Dendritic cell treated with granulocyte-macrophage colony-stimulating factor and Interleukin-4, amounts not matched to agents 40 ng/mL and 50 ng/mL, for 4 days (primary cell): ENCODE data around the gene TMEM82.

Experiments
- H3K27ac Mint-ChIP-seq: one replicate; pipeline ENCODE4 v1.8.0; 2022; ENCODE audit warnings: mild to moderate bottlenecking, mixed read lengths
- H3K27me3 Mint-ChIP-seq: one replicate; pipeline ENCODE4 v1.8.0; 2022; ENCODE audit warnings: mild to moderate bottlenecking, mixed read lengths
- H3K36me3 Mint-ChIP-seq: one replicate; pipeline ENCODE4 v1.8.0; 2022; ENCODE audit warnings: low read depth, mixed read lengths
- H3K4me1 Mint-ChIP-seq: one replicate; pipeline ENCODE4 v1.8.0; 2022; ENCODE audit warnings: low read depth, mixed read lengths
- H3K4me3 Mint-ChIP-seq: one replicate; pipeline ENCODE4 v1.8.0; 2022; ENCODE audit warnings: mild to moderate bottlenecking, moderate library complexity, mixed read lengths
- H3K9me3 Mint-ChIP-seq: one replicate; pipeline ENCODE4 v1.8.0; 2022; ENCODE audit warnings: mixed read lengths
- intact Hi-C: fragments of 100-400 bp; cut with micrococcal nuclease; formaldehyde crosslinking; loops from one replicate; pipeline ENCODE4 v1.15.0; 2022

TMEM82 gene

GRCh38 chr1:15726508-15726907 lies 15.8 kb upstream of the TMEM82 start:
- peaks cover 100% of the 10 kb centered on the region for H3K36me3 Mint-ChIP-seq
- H3K9me3 Mint-ChIP-seq, result no peaks in the 10 kb centered on the region
- no peak overlapping the region for H3K27ac Mint-ChIP-seq

GRCh38 chr1:15727021-15727420 lies 15.3 kb upstream of the TMEM82 start:
- no peaks in the 10 kb centered on the region for H3K9me3 Mint-ChIP-seq
- no peaks in the 10 kb centered on the region for H3K4me1 Mint-ChIP-seq
- H3K36me3 Mint-ChIP-seq, result peaks cover 100% of the 10 kb centered on the region
- no peak overlapping the region for H3K4me3 Mint-ChIP-seq
- intact Hi-C loops, result no loop called here
- no peak overlapping the region for H3K27ac Mint-ChIP-seq
- no peaks in the 10 kb centered on the region for H3K27me3 Mint-ChIP-seq

More at GRCh38 chr1:15726508-15726907, 15.8 kb upstream of the TMEM82 start:
- intact Hi-C loops, result no loop called here
- H3K27me3 Mint-ChIP-seq, result no peaks in the 10 kb centered on the region
- H3K4me1 Mint-ChIP-seq, result no peaks in the 10 kb centered on the region
- no peak overlapping the region for H3K4me3 Mint-ChIP-seq

GRCh38 chr1:15727424-15727823 lies 14.9 kb upstream of the TMEM82 start:
- intact Hi-C loops, result no loop called here
- peaks cover 100% of the 10 kb centered on the region for H3K36me3 Mint-ChIP-seq
- no peak overlapping the region for H3K4me3 Mint-ChIP-seq
- H3K27ac Mint-ChIP-seq, result no peak overlapping the region
- no peaks in the 10 kb centered on the region for H3K4me1 Mint-ChIP-seq
- H3K9me3 Mint-ChIP-seq, result no peaks in the 10 kb centered on the region
- H3K27me3 Mint-ChIP-seq, result no peaks in the 10 kb centered on the region

- Mint-ChIP-seq H3K27ac (no peak overlapping the region), H3K36me3 (peaks cover 100% of the 10 kb centered on the region), H3K4me3 (no peak overlapping the region), H3K9me3 (no peaks in the 10 kb centered on the region), H3K4me1 (no peaks in the 10 kb centered on the region), H3K27me3 (no peaks in the 10 kb centered on the region)
- intact Hi-C loops, result no loop called here
Observed at GRCh38 chr1:15727866-15728534, 14.3 kb upstream of the TMEM82 start.

GRCh38 chr1:15728937-15729657 lies 13.2 kb upstream of the TMEM82 start:
- H3K9me3 Mint-ChIP-seq, result no peaks in the 10 kb centered on the region
- H3K27ac Mint-ChIP-seq, result no peak overlapping the region
- no peaks in the 10 kb centered on the region for H3K4me1 Mint-ChIP-seq
- H3K4me3 Mint-ChIP-seq, result no peak overlapping the region
- intact Hi-C loops, result no loop called here
- H3K27me3 Mint-ChIP-seq, result no peaks in the 10 kb centered on the region
- peaks cover 100% of the 10 kb centered on the region for H3K36me3 Mint-ChIP-seq

GRCh38 chr1:15730423-15730822 lies 11.9 kb upstream of the TMEM82 start:
- no peaks in the 10 kb centered on the region for H3K27me3 Mint-ChIP-seq
- H3K4me3 Mint-ChIP-seq, result no peak overlapping the region
- peaks cover 100% of the 10 kb centered on the region for H3K36me3 Mint-ChIP-seq
- no peaks in the 10 kb centered on the region for H3K9me3 Mint-ChIP-seq
- H3K27ac Mint-ChIP-seq, result no peak overlapping the region
- intact Hi-C loops, result no loop called here
- H3K4me1 Mint-ChIP-seq, result no peaks in the 10 kb centered on the region

GRCh38 chr1:15730936-15731335 lies 11.4 kb upstream of the TMEM82 start:
- intact Hi-C loops, result no loop called here
- H3K4me3 Mint-ChIP-seq, result no peak overlapping the region
- no peaks in the 10 kb centered on the region for H3K9me3 Mint-ChIP-seq
- peaks cover 100% of the 10 kb centered on the region for H3K36me3 Mint-ChIP-seq
- H3K27me3 Mint-ChIP-seq, result no peaks in the 10 kb centered on the region
- H3K27ac Mint-ChIP-seq, result no peak overlapping the region
- no peaks in the 10 kb centered on the region for H3K4me1 Mint-ChIP-seq

- H3K36me3 Mint-ChIP-seq, result peaks cover 96% of the 10 kb centered on the region
- intact Hi-C loops, result no loop called here
- H3K27ac Mint-ChIP-seq, result no peak overlapping the region
- H3K9me3 Mint-ChIP-seq, result no peaks in the 10 kb centered on the region
- no peaks in the 10 kb centered on the region for H3K4me1 Mint-ChIP-seq
- H3K4me3 Mint-ChIP-seq, result no peak overlapping the region
- no peaks in the 10 kb centered on the region for H3K27me3 Mint-ChIP-seq
Observed at GRCh38 chr1:15731735-15732685, 10.3 kb upstream of the TMEM82 start.

GRCh38 chr1:15732686-15733081 lies 9.6 kb upstream of the TMEM82 start:
- no peaks in the 10 kb centered on the region for H3K27me3 Mint-ChIP-seq
- no peaks in the 10 kb centered on the region for H3K9me3 Mint-ChIP-seq
- H3K4me1 Mint-ChIP-seq, result no peaks in the 10 kb centered on the region
- intact Hi-C loops, result no loop called here
- peaks cover 91% of the 10 kb centered on the region for H3K36me3 Mint-ChIP-seq
- H3K4me3 Mint-ChIP-seq, result no peak overlapping the region
- no peak overlapping the region for H3K27ac Mint-ChIP-seq

- H3K27me3 Mint-ChIP-seq, result no peaks in the 10 kb centered on the region
- intact Hi-C loops, result no loop called here
- H3K9me3 Mint-ChIP-seq, result no peaks in the 10 kb centered on the region
- no peak overlapping the region for H3K27ac Mint-ChIP-seq
- H3K36me3 Mint-ChIP-seq, result peaks cover 91% of the 10 kb centered on the region
- no peak overlapping the region for H3K4me3 Mint-ChIP-seq
- peaks cover under 1% of the 10 kb centered on the region for H3K4me1 Mint-ChIP-seq
Observed at GRCh38 chr1:15733218-15733725, 9.0 kb upstream of the TMEM82 start.

GRCh38 chr1:15733726-15734226 lies 8.5 kb upstream of the TMEM82 start:
- H3K27ac Mint-ChIP-seq, result no peak overlapping the region
- intact Hi-C loops, result no loop called here
- no peak overlapping the region for H3K4me3 Mint-ChIP-seq
- H3K4me1 Mint-ChIP-seq, result peaks cover 5% of the 10 kb centered on the region
- H3K27me3 Mint-ChIP-seq, result no peaks in the 10 kb centered on the region
- H3K9me3 Mint-ChIP-seq, result no peaks in the 10 kb centered on the region
- peaks cover 91% of the 10 kb centered on the region for H3K36me3 Mint-ChIP-seq

GRCh38 chr1:15734296-15734695 lies 8.0 kb upstream of the TMEM82 start:
- H3K27me3 Mint-ChIP-seq, result no peaks in the 10 kb centered on the region
- H3K9me3 Mint-ChIP-seq, result no peaks in the 10 kb centered on the region

GRCh38 chr1:15734901-15735300 lies 7.4 kb upstream of the TMEM82 start:
- Mint-ChIP-seq H3K27ac (no peak overlapping the region), H3K4me1 (peaks cover 7% of the 10 kb centered on the region), H3K36me3 (peaks cover 91% of the 10 kb centered on the region), H3K9me3 (no peaks in the 10 kb centered on the region), H3K27me3 (no peaks in the 10 kb centered on the region), H3K4me3 (no peak overlapping the region)
- intact Hi-C loops, result no loop called here

More at GRCh38 chr1:15734296-15734695, 8.0 kb upstream of the TMEM82 start:
- Mint-ChIP-seq H3K27ac (no peak overlapping the region), H3K4me3 (no peak overlapping the region), H3K36me3 (peaks cover 91% of the 10 kb centered on the region), H3K4me1 (peaks cover 7% of the 10 kb centered on the region)
- intact Hi-C loops, result no loop called here
